ENCODE measurements around the gene TSPAN18. TPM values are rescaled to one million over a fixed set of nuclear protein-coding genes. Genes with fewer than 3 reads are reported as not detected.

Gene TSPAN18
- total RNA-seq, 2 donors from 2014 or later = 2.0 to 7.7 TPM

GRCh38 chr11:44914105-44914504, 187.3 kb downstream of the TSPAN18 start:
- peaks cover 0 to 10% of the 10 kb centered on the region in 2 donors for H3K4me1 ChIP-seq (ENCODE audit: control insufficient read depth in 1 of 2, low read depth in 2 of 2)
- H3K27ac ChIP-seq = no peak overlapping the region
- no peaks in the 10 kb centered on the region for H3K36me3 ChIP-seq
- ATAC-seq (ENCODE audit: insufficient number of reproducible peaks, low FRiP score, low read depth) (no peak), DNase-seq (ENCODE audit: low spot score) (no peak)
- H3K4me3 ChIP-seq = no peak overlapping the region
- no peaks in the 10 kb centered on the region for H3K27me3 ChIP-seq (replicated peaks; ENCODE audit: insufficient read depth)
- TF ChIP-seq CTCF (IDR thresholded peaks at IDR 0.05) = no peak
- no peaks in the 10 kb centered on the region for H3K9me3 ChIP-seq

- H3K27me3 ChIP-seq (replicated peaks; ENCODE audit: insufficient read depth) = no peaks in the 10 kb centered on the region
- H3K27ac ChIP-seq = no peak overlapping the region
- TF ChIP-seq CTCF (IDR thresholded peaks at IDR 0.05) = no peak
- H3K36me3 ChIP-seq = no peaks in the 10 kb centered on the region
- no peak overlapping the region for H3K4me3 ChIP-seq
- H3K9me3 ChIP-seq = no peaks in the 10 kb centered on the region
- ATAC-seq (ENCODE audit: insufficient number of reproducible peaks, low FRiP score, low read depth) (no peak), DNase-seq (ENCODE audit: low spot score) (no peak)
- peaks cover 0 to 10% of the 10 kb centered on the region in 2 donors for H3K4me1 ChIP-seq (ENCODE audit: control insufficient read depth in 1 of 2, low read depth in 2 of 2)
Observed at GRCh38 chr11:44915004-44915403, 188.2 kb downstream of the TSPAN18 start.

- Histone ChIP-seq H3K27ac (no peak overlapping the region), H3K36me3 (no peaks in the 10 kb centered on the region), H3K9me3 (no peaks in the 10 kb centered on the region), H3K4me3 (no peak overlapping the region), H3K4me1 (ENCODE audit: control insufficient read depth in 1 of 2, low read depth in 2 of 2) (peaks cover 0 to 9% of the 10 kb centered on the region in 2 donors), H3K27me3 (replicated peaks; ENCODE audit: insufficient read depth) (no peaks in the 10 kb centered on the region)
- TF ChIP-seq CTCF (IDR thresholded peaks at IDR 0.05) = no peak
- DNase-seq (ENCODE audit: low spot score) = no peak
- ATAC-seq (ENCODE audit: insufficient number of reproducible peaks, low FRiP score, low read depth) = no peak
Observed at GRCh38 chr11:44915621-44916020, 188.9 kb downstream of the TSPAN18 start.

GRCh38 chr11:44916331-44916730, 189.6 kb downstream of the TSPAN18 start:
- Histone ChIP-seq H3K27me3 (replicated peaks; ENCODE audit: insufficient read depth) (no peaks in the 10 kb centered on the region), H3K4me1 (ENCODE audit: control insufficient read depth in 1 of 2, low read depth in 2 of 2) (peaks cover 0 to 2% of the 10 kb centered on the region in 2 donors), H3K9me3 (no peaks in the 10 kb centered on the region), H3K36me3 (no peaks in the 10 kb centered on the region), H3K27ac (no peak overlapping the region), H3K4me3 (no peak overlapping the region)
- no peak for DNase-seq (ENCODE audit: low spot score)
- TF ChIP-seq CTCF (IDR thresholded peaks at IDR 0.05) = no peak
- no peak for ATAC-seq (ENCODE audit: insufficient number of reproducible peaks, low FRiP score, low read depth)

GRCh38 chr11:44916801-44917385, 190.1 kb downstream of the TSPAN18 start:
- no peaks in the 10 kb centered on the region for H3K36me3 ChIP-seq

More at GRCh38 chr11:44916801-44917385, 190.1 kb downstream of the TSPAN18 start:
- no peaks in the 10 kb centered on the region for H3K9me3 ChIP-seq
- TF ChIP-seq CTCF (IDR thresholded peaks at IDR 0.05) = no peak
- no peaks in the 10 kb centered on the region for H3K27me3 ChIP-seq (replicated peaks; ENCODE audit: insufficient read depth)
- DNase-seq (ENCODE audit: low spot score) (no peak), ATAC-seq (ENCODE audit: insufficient number of reproducible peaks, low FRiP score, low read depth) (no peak)
- no peak overlapping the region for H3K4me3 ChIP-seq
- H3K4me1 ChIP-seq (ENCODE audit: control insufficient read depth in 1 of 2, low read depth in 2 of 2) = no peaks in the 10 kb centered on the region
- H3K27ac ChIP-seq = no peak overlapping the region
